H1 (cell line): Measurements from ENCODE around the gene PFN4. TPM values are rescaled to one million over a fixed set of nuclear protein-coding genes. Genes with fewer than 3 reads are reported as not detected.

Source experiments
- CTCF ChIA-PET: fragments of 300-600 bp; sonication (Branson Sonifier 250); formaldehyde crosslinking; loops from one replicate; lab custom pipeline; 2021; ENCODE audit not compliant: partially characterized antibody; lab: Charles Lee
- POLR2A ChIA-PET: fragments of 300-600 bp; sonication (Branson Sonifier 250); formaldehyde crosslinking; loops from one replicate; lab custom pipeline; 2021; ENCODE audit warnings: inconsistent platforms; ENCODE audit not compliant: partially characterized antibody; lab: Charles Lee
- DNase-seq, 2 experiments: peaks; one replicate each; pipeline versions ENCODE4 v3.0.0 to v3.0.0-alpha.2; 2010 to 2022; ENCODE audit warnings: low spot score in 2 of 2, low read depth in 1 of 2, mixed read lengths in 1 of 2
- FAIRE-seq: peaks from 2 replicates; lab custom pipeline; 2011; peaks lifted over from hg19 to GRCh38; lab: Jason Lieb, UNC
- H2AFZ ChIP-seq: 2 replicates; pipeline ENCODE4 v1.8.1; 2012; ENCODE audit warnings: low read length, inconsistent platforms
- H2AK5ac ChIP-seq: 2 replicates; pipeline ENCODE4 v1.6.1; 2013; ENCODE audit warnings: low read depth, low read length
- H2BK120ac ChIP-seq: replicated peaks from 2 replicates; pipeline ENCODE3; 2013; ENCODE audit warnings: low read depth, low read length, inconsistent platforms
- H2BK12ac ChIP-seq: 2 replicates; pipeline ENCODE4 v1.6.1; 2013; ENCODE audit warnings: low read depth, low read length
- H2BK15ac ChIP-seq: 2 replicates; pipeline ENCODE4 v1.6.1; 2013; ENCODE audit warnings: low read length
- H2BK20ac ChIP-seq: 2 replicates; pipeline ENCODE4 v1.6.1; 2013; ENCODE audit warnings: low read length
- H2BK5ac ChIP-seq: 2 replicates; pipeline ENCODE4 v1.6.1; 2013; ENCODE audit warnings: low read depth, low read length
- H3K14ac ChIP-seq: 2 replicates; pipeline ENCODE4 v1.6.1; 2013; ENCODE audit warnings: inconsistent platforms; ENCODE audit not compliant: insufficient read length
- H3K18ac ChIP-seq: 2 replicates; pipeline ENCODE4 v1.6.1; 2013; ENCODE audit warnings: low read length; ENCODE audit errors: extremely low read depth
- H3K23ac ChIP-seq: 2 replicates; pipeline ENCODE4 v1.6.1; 2013; ENCODE audit warnings: inconsistent platforms; ENCODE audit not compliant: insufficient read length
- H3K23me2 ChIP-seq: 2 replicates; pipeline ENCODE4 v1.6.1; 2013; ENCODE audit warnings: low read depth, low read length
- H3K27ac ChIP-seq: 2 replicates; pipeline ENCODE4 v1.6.1; 2011; ENCODE audit warnings: low read depth, low read length, inconsistent platforms
- H3K27me3 ChIP-seq, 4 experiments: replicated peaks in 1 of 4; 1 replicate in 1 of 4; 2 replicates in 3 of 4; pipeline versions ENCODE4 v1.6.1 to v1.8.1; 2011 to 2013; ENCODE audit warnings: low read length in 3 of 4, mild to moderate bottlenecking in 3 of 4, inconsistent platforms in 2 of 4, mixed read lengths in 2 of 4, moderate library complexity in 1 of 4; ENCODE audit not compliant: control insufficient read depth in 3 of 4, insufficient read depth in 3 of 4; ENCODE audit errors: extremely low read depth in 1 of 4
- H3K36me3 ChIP-seq, 4 experiments: 2 replicates each; pipeline versions ENCODE4 v1.6.1 to v1.8.1; 2011 to 2013; ENCODE audit warnings: mild to moderate bottlenecking in 4 of 4, low read length in 3 of 4, moderate library complexity in 2 of 4, control low read depth in 1 of 4, inconsistent platforms in 1 of 4; ENCODE audit not compliant: insufficient read depth in 4 of 4, control insufficient read depth in 2 of 4
- H3K4ac ChIP-seq: replicated peaks from 2 replicates; pipeline ENCODE3; 2013; ENCODE audit warnings: low read length, low read depth, mixed read lengths, inconsistent platforms; ENCODE audit not compliant: insufficient read length
- H3K4me1 ChIP-seq, 4 experiments: replicated peaks in 1 of 4; 1 replicate in 1 of 4; 2 replicates in 3 of 4; pipeline versions ENCODE4 v1.6.1 to v1.8.1; 2011 to 2013; ENCODE audit warnings: low read length in 3 of 4, inconsistent platforms in 2 of 4, mixed read lengths in 1 of 4; ENCODE audit not compliant: insufficient read depth in 4 of 4, control insufficient read depth in 3 of 4
- H3K4me2 ChIP-seq, 2 experiments: 2 replicates each; pipeline versions ENCODE4 v1.6.1 to v1.8.1; 2011 to 2013; ENCODE audit warnings: low read depth in 2 of 2, low read length in 2 of 2, control low read depth in 1 of 2, inconsistent platforms in 1 of 2, mild to moderate bottlenecking in 1 of 2; ENCODE audit not compliant: insufficient read depth in 1 of 2
- H3K4me3 ChIP-seq, 4 experiments: fragments of 200-600, 300-600 bp in 1 of 4; sonication (generic), shearing (Covaris generic), sonication (Bioruptor Twin) in 1 of 4; 2 replicates each; pipeline versions ENCODE4 v1.5.1 to v1.8.1; 2011 to 2016; ENCODE audit warnings: low read length in 4 of 4, low read depth in 3 of 4, control low read depth in 2 of 4, inconsistent platforms in 2 of 4, mild to moderate bottlenecking in 2 of 4, mixed read lengths in 1 of 4, moderate library complexity in 1 of 4; ENCODE audit not compliant: insufficient read depth in 2 of 4; ENCODE audit errors: extremely low read depth in 1 of 4
- H3K56ac ChIP-seq: replicated peaks from 2 replicates; pipeline ENCODE3; 2013; ENCODE audit warnings: low read depth, mild to moderate bottlenecking, mixed read lengths, low read length, inconsistent platforms; ENCODE audit not compliant: insufficient read length
- H3K79me1 ChIP-seq: 2 replicates; pipeline ENCODE4 v1.6.1; 2013; ENCODE audit warnings: low read depth, low read length, control low read depth
- H3K79me2 ChIP-seq, 2 experiments: 2 replicates each; pipeline versions ENCODE4 v1.6.1 to v1.8.1; 2012 to 2013; ENCODE audit warnings: low read length in 2 of 2, mild to moderate bottlenecking in 2 of 2, inconsistent platforms in 1 of 2; ENCODE audit not compliant: insufficient read depth in 2 of 2, control insufficient read depth in 1 of 2
- H3K9ac ChIP-seq, 4 experiments: replicated peaks in 1 of 4; 1 replicate in 1 of 4; 2 replicates in 3 of 4; pipeline versions ENCODE4 v1.6.1 to v1.8.1; 2011 to 2013; ENCODE audit warnings: low read depth in 3 of 4, low read length in 3 of 4, control low read depth in 2 of 4, mild to moderate bottlenecking in 2 of 4, moderate library complexity in 2 of 4, inconsistent platforms in 1 of 4; ENCODE audit errors: extremely low read depth in 1 of 4
- H3K9me3 ChIP-seq, 2 experiments: 2 replicates each; pipeline versions ENCODE4 v1.6.1 to v1.8.1; 2012 to 2013; ENCODE audit warnings: mild to moderate bottlenecking in 2 of 2, moderate library complexity in 2 of 2, control low read depth in 1 of 2, inconsistent platforms in 1 of 2, low read depth in 1 of 2, low read length in 1 of 2, mixed read lengths in 1 of 2; ENCODE audit not compliant: insufficient read depth in 2 of 2
- H4K20me1 ChIP-seq, 2 experiments: replicated peaks in 1 of 2; 2 replicates each; pipeline versions ENCODE3 to v1.8.1; 2011 to 2013; ENCODE audit warnings: inconsistent platforms in 2 of 2, low read length in 2 of 2, mild to moderate bottlenecking in 1 of 2; ENCODE audit not compliant: insufficient read depth in 2 of 2, control insufficient read depth in 1 of 2
- H4K5ac ChIP-seq: 2 replicates; pipeline ENCODE4 v1.6.1; 2013; ENCODE audit warnings: low read length, low read depth, mixed read lengths, inconsistent platforms; ENCODE audit not compliant: insufficient read length
- H4K8ac ChIP-seq: 2 replicates; pipeline ENCODE4 v1.8.0; 2013; ENCODE audit warnings: mild to moderate bottlenecking, moderate library complexity, low read length, inconsistent platforms; ENCODE audit not compliant: insufficient read depth; ENCODE audit errors: extremely low read depth
- H4K91ac ChIP-seq: replicated peaks from 2 replicates; pipeline ENCODE3; 2013; ENCODE audit warnings: low read length, mixed read lengths, inconsistent platforms; ENCODE audit not compliant: insufficient read length
- BCL11A ChIP-seq, 2 experiments: IDR thresholded peaks; one replicate each; pipeline ENCODE4 v1.6.1; 2011; ENCODE audit warnings: low read depth in 2 of 2, low read length in 2 of 2, mild to moderate bottlenecking in 2 of 2
- CHD1 ChIP-seq: IDR thresholded peaks from 2 replicates; pipeline ENCODE4 v1.6.1; 2012; ENCODE audit warnings: low read depth, low read length, improper control_type of control experiment
- CTBP2 ChIP-seq: IDR thresholded peaks from 2 replicates; pipeline ENCODE4 v1.7.0; 2011; ENCODE audit warnings: borderline replicate concordance, mild to moderate bottlenecking, moderate library complexity, mixed read lengths, low read length; ENCODE audit not compliant: insufficient read depth, insufficient read length
- EP300 ChIP-seq, 2 experiments: IDR thresholded peaks; 1 replicate in 1 of 2; 2 replicates in 1 of 2; pipeline ENCODE4 v1.6.1; 2011 to 2012; ENCODE audit warnings: low read depth in 2 of 2, low read length in 2 of 2, mild to moderate bottlenecking in 2 of 2, borderline replicate concordance in 1 of 2, inconsistent platforms in 1 of 2, moderate library complexity in 1 of 2
- GABPA ChIP-seq: IDR thresholded peaks from 2 replicates; pipeline ENCODE4 v1.6.1; 2011; ENCODE audit warnings: mild to moderate bottlenecking, low read length, moderate library complexity, borderline replicate concordance; ENCODE audit not compliant: insufficient read depth
- HDAC2 ChIP-seq, 2 experiments: fragments of 300-600 bp in 1 of 2; sonication (generic) in 1 of 2; IDR thresholded peaks; 2 replicates each; pipeline ENCODE4 v1.6.1; 2011 to 2012; ENCODE audit warnings: low read depth in 2 of 2, low read length in 2 of 2, mild to moderate bottlenecking in 2 of 2, moderate library complexity in 2 of 2, borderline replicate concordance in 1 of 2, inconsistent platforms in 1 of 2
- KDM5A ChIP-seq: fragments of 200-600 bp; IDR thresholded peaks from 2 replicates; pipeline ENCODE4 v1.7.1; 2012; ENCODE audit warnings: mild to moderate bottlenecking, low read length, inconsistent platforms, mixed read lengths
- POLR2A ChIP-seq, 2 experiments: IDR thresholded peaks; 1 replicate in 1 of 2; 2 replicates in 1 of 2; pipeline ENCODE4 v1.6.1; 2011; ENCODE audit warnings: low read depth in 2 of 2, low read length in 2 of 2, mild to moderate bottlenecking in 2 of 2; ENCODE audit errors: control extremely low read depth in 1 of 2
- RNF2 ChIP-seq: fragments of 200-900, 300-1000 bp; sonication (generic); IDR thresholded peaks from 2 replicates; pipeline ENCODE4 v1.7.1; 2016; ENCODE audit warnings: borderline replicate concordance, low read depth, mild to moderate bottlenecking, antibody characterized with exemption, low read length; ENCODE audit not compliant: poor library complexity, severe bottlenecking; ENCODE audit errors: missing control alignments
- SIRT6 ChIP-seq: IDR thresholded peaks from one replicate; pipeline ENCODE4 v1.7.1; 2012; ENCODE audit warnings: low read length, inconsistent platforms
- SIX5 ChIP-seq: IDR thresholded peaks from 2 replicates; pipeline ENCODE4 v1.6.1; 2011; ENCODE audit warnings: mild to moderate bottlenecking, low read depth, low read length
- SUZ12 ChIP-seq: fragments of 200-600 bp; sonication (generic); IDR thresholded peaks from 2 replicates; pipeline ENCODE4 v1.6.1; 2012; ENCODE audit warnings: mild to moderate bottlenecking, inconsistent platforms, low read length, moderate library complexity, mixed read lengths
- TAF7 ChIP-seq: optimal IDR thresholded peaks from 2 replicates; pipeline ENCODE3; 2011; ENCODE audit warnings: low read depth, mild to moderate bottlenecking, inconsistent platforms, low read length, moderate library complexity, borderline replicate concordance
- TBP ChIP-seq: IDR thresholded peaks from 2 replicates; pipeline ENCODE4 v1.6.1; 2011; ENCODE audit warnings: low read depth, low read length, improper control_type of control experiment
- YY1 ChIP-seq: IDR thresholded peaks from 2 replicates; pipeline ENCODE4 v1.6.1; 2011; ENCODE audit warnings: low read depth, mild to moderate bottlenecking, low read length
- polyA plus RNA-seq, 7 experiments: library from polyadenylated mRNA; depleted of rRNA in 3 of 7; stranded (reverse) in 5 of 7; unstranded in 2 of 7; fragments of >200 nt in 5 of 7; fragments of 200-250 nt in 2 of 7; gene quantifications; 1 replicate in 5 of 7; 2 replicates in 1 of 7; 4 replicates in 1 of 7; pipeline versions ENCODE4 v1.2.1 to v1.2.3, GENCODE V29; 2011 to 2013; ENCODE audit warnings: missing spikeins in 2 of 7, mixed read lengths in 2 of 7
- total RNA-seq: library from RNA; stranded (reverse); fragmentation: NEBNext Ultra II Directional; extraction: Animal tissue kit (Norgen Biotek cat#: 25700); gene quantifications from 2 replicates; pipeline ENCODE4 v1.2.1, GENCODE V29; 2021

PFN4 gene
- total and polyA plus RNA-seq, 2 of the 8 experiments (the other 6 are each of a cell fraction or from before 2014, with no cell fraction given): not detected

GRCh38 chr2:24160761-24161160 lies 37.6 kb upstream of the PFN4 start:
- no peak overlapping the region for H4K8ac ChIP-seq
- no peaks in the 10 kb centered on the region for H3K23me2 ChIP-seq
- H2BK15ac ChIP-seq: no peak overlapping the region
- no peaks in the 10 kb centered on the region for H3K27me3 ChIP-seq
- H2BK20ac ChIP-seq: no peak overlapping the region
- ChIA-PET CTCF (interaction anchor here (0.6 to 3.1 kb wide), 6 partner anchors 10 to 311 kb away, joined by 3 to 16 read pairs (median 4); partner anchors contain the start of gene TP53I3), POLR2A (interaction anchor here (0.9 to 1.3 kb wide), 2 partner anchors 77 to 82 kb away, joined by 3 read pairs; no protein-coding TSS in a partner anchor)
- FAIRE-seq (no peak), DNase-seq (no peak)
- no peak overlapping the region for H3K18ac ChIP-seq
- H4K20me1 ChIP-seq: no peaks in the 10 kb centered on the region
- no peak overlapping the region for H3K56ac ChIP-seq
- no peak overlapping the region for H3K27ac ChIP-seq
- H3K4ac ChIP-seq: no peak overlapping the region
- H3K36me3 ChIP-seq: no peaks in the 10 kb centered on the region
- no peak overlapping the region for H3K23ac ChIP-seq
- H3K4me1 ChIP-seq: no peaks in the 10 kb centered on the region; a peak in 1 of 7 replicates
- H2AK5ac ChIP-seq: no peak overlapping the region
- H3K4me3 ChIP-seq: no peak overlapping the region
- no peak overlapping the region for H2AFZ ChIP-seq
- H4K91ac ChIP-seq: no peak overlapping the region
- no peaks in the 10 kb centered on the region for H3K9me3 ChIP-seq
- H2BK120ac ChIP-seq: no peak overlapping the region
- H3K79me1 ChIP-seq: no peaks in the 10 kb centered on the region
- no peak overlapping the region for H2BK5ac ChIP-seq
- H3K79me2 ChIP-seq: no peaks in the 10 kb centered on the region
- H4K5ac ChIP-seq: no peak overlapping the region
- H3K4me2 ChIP-seq: no peak overlapping the region
- no peak overlapping the region for H3K9ac ChIP-seq
- H2BK12ac ChIP-seq: no peak overlapping the region
- no peak overlapping the region for H3K14ac ChIP-seq
- TF ChIP-seq SIRT6 (no peak), TAF7 (no peak), POLR2A (IDR thresholded peaks at IDR 0.05; ENCODE audit: control extremely low read depth in 1 of 2, low read depth in 2 of 2, low read length in 2 of 2) (no peak), BCL11A (IDR thresholded peaks at IDR 0.05; ENCODE audit: low read depth in 2 of 2, low read length in 2 of 2) (no peak), HDAC2 (IDR thresholded peaks at IDR 0.05; ENCODE audit: borderline replicate concordance in 1 of 2, low read depth in 2 of 2, low read length in 2 of 2) (no peak), SUZ12 (no peak), KDM5A (no peak), EP300 (IDR thresholded peaks at IDR 0.05; ENCODE audit: borderline replicate concordance in 1 of 2, low read depth in 2 of 2, low read length in 2 of 2) (no peak), CHD1 (no peak), TBP (no peak), GABPA (no peak), YY1 (no peak), CTBP2 (no peak), RNF2 (no peak), SIX5 (no peak)
